ENCODE data around the gene SIGLEC10. TPM values are rescaled to one million over a fixed set of nuclear protein-coding genes. Genes with fewer than 3 reads are reported as not detected.
"Not testable (repeated sequence)": the region's sequence is repeated elsewhere in the genome, so short reads cannot be mapped to it uniquely, and the experiment has no call there.

Gene SIGLEC10
- total and polyA plus RNA-seq, 3 experiments from 2014 or later, result 1.1 to 2.9 (median 2.4) TPM

GRCh38 chr19:51447510-51447909, 30.1 kb upstream of the SIGLEC10 start:
- peaks cover 5 to 15% of the 10 kb centered on the region in 2 donors for H3K27me3 Mint-ChIP-seq
- H3K36me3 ChIP-seq (ENCODE audit: insufficient read depth, low read length); H3K27ac ChIP-seq (ENCODE audit: low read depth, low read length); CTCF ChIA-PET; H3K4me3 ChIP-seq (ENCODE audit: low read length); POLR2A ChIA-PET; H3K36me3 Mint-ChIP-seq; H3K27me3 ChIP-seq (ENCODE audit: insufficient read depth, low read length, poor library complexity, severe bottlenecking); H3K27ac Mint-ChIP-seq; H3K9me3 ChIP-seq (ENCODE audit: low read length); H3K4me3 Mint-ChIP-seq; DNase-seq: not testable (repeated sequence)
- peaks cover 0 to 14% (median 8%) of the 10 kb centered on the region in 5 donors for H3K9me3 Mint-ChIP-seq
- peaks cover 15% of the 10 kb centered on the region for H3K4me1 ChIP-seq (ENCODE audit: insufficient read depth, low read length)
- peaks cover 13 to 25% (median 18%) of the 10 kb centered on the region in 3 donors for H3K4me1 Mint-ChIP-seq

- H3K27me3 Mint-ChIP-seq, result peaks cover 8 to 10% of the 10 kb centered on the region in 2 donors
- peaks cover 21% of the 10 kb centered on the region for H3K4me1 ChIP-seq (ENCODE audit: insufficient read depth, low read length)
- H3K27me3 ChIP-seq (ENCODE audit: insufficient read depth, low read length, poor library complexity, severe bottlenecking), result peaks cover 3% of the 10 kb centered on the region
- H3K36me3 ChIP-seq (ENCODE audit: insufficient read depth, low read length), result no peaks in the 10 kb centered on the region
- H3K9me3 ChIP-seq (ENCODE audit: low read length), result no peaks in the 10 kb centered on the region
- POLR2A ChIA-PET, result interaction anchor here (0.9 kb wide), 1 partner anchor 69 kb away, joined by 5 read pairs; the partner anchor contains the start of gene NKG7
- H3K4me3 ChIP-seq (ENCODE audit: low read length), result peak overlapping the region; percentile 47
- DNase-seq, result peak; percentile 64 to 92 (median 83)
- no peaks in the 10 kb centered on the region for H3K9me3 Mint-ChIP-seq
- H3K27ac ChIP-seq (ENCODE audit: low read depth, low read length), result peak overlapping the region; percentile 77
- H3K4me3 Mint-ChIP-seq, result peak overlapping the region; percentile 65 to 90 (median 82)
- H3K36me3 Mint-ChIP-seq, result no peaks in the 10 kb centered on the region
- H3K4me1 Mint-ChIP-seq, result peaks cover 31 to 49% (median 32%) of the 10 kb centered on the region in 3 donors
- CTCF ChIA-PET, result interaction anchor here (1.0 to 7.4 kb wide), 8 partner anchors 20 to 72 kb away, joined by 3 to 48 read pairs (median 4); partner anchors contain the start of gene SIGLEC10
- H3K27ac Mint-ChIP-seq, result peak overlapping the region; percentile 80 to 98 (median 96)
These were observed 24.3 kb upstream of the SIGLEC10 start for GRCh38 chr19:51441410-51442390.

- H3K9me3 Mint-ChIP-seq, result no peaks in the 10 kb centered on the region
- DNase-seq, result peak in 4 of 5 donors; percentile 11 to 62 (median 22)
- ChIA-PET POLR2A (no interaction called here), CTCF (interaction anchor here (1.3 to 7.4 kb wide), 6 partner anchors 19 to 45 kb away, joined by 3 to 48 read pairs (median 6); partner anchors contain the start of gene SIGLEC10)
- H3K27ac Mint-ChIP-seq, result peak overlapping the region; percentile 80 to 98 (median 96)
- Histone ChIP-seq H3K27me3 (ENCODE audit: insufficient read depth, low read length, poor library complexity, severe bottlenecking) (peaks cover 3% of the 10 kb centered on the region), H3K27ac (ENCODE audit: low read depth, low read length) (peak overlapping the region; percentile 77), H3K9me3 (ENCODE audit: low read length) (no peaks in the 10 kb centered on the region), H3K4me3 (ENCODE audit: low read length) (peak overlapping the region; percentile 47), H3K36me3 (ENCODE audit: insufficient read depth, low read length) (no peaks in the 10 kb centered on the region), H3K4me1 (ENCODE audit: insufficient read depth, low read length) (peaks cover 21% of the 10 kb centered on the region)
- peak overlapping the region; percentile 65 to 90 (median 82) for H3K4me3 Mint-ChIP-seq
- peaks cover 29 to 49% (median 32%) of the 10 kb centered on the region in 3 donors for H3K4me1 Mint-ChIP-seq
- peaks cover 8 to 17% of the 10 kb centered on the region in 2 donors for H3K27me3 Mint-ChIP-seq
- no peaks in the 10 kb centered on the region for H3K36me3 Mint-ChIP-seq
These were observed 23.5 kb upstream of the SIGLEC10 start for GRCh38 chr19:51440846-51441409.

DNA sequence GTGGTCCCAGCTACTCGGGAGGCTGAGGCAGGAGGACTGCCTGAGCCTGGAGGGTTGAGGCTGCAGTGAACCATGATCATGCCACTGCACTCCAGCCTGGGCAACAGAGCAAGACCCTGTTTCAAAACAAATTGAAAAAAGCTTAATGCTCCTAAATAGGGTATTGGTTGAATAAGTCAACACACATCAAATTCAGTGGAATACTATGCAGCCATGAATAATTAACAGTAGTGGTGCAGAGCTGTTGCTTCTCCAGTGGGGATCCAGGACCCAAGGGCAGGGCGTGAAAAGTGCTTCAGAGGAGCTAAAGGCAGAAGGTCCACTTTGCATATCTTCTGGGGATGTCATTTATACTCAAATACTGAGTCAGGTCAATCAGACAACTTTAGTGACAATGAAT, 22.6 kb upstream of the SIGLEC10 start:
- H3K36me3 Mint-ChIP-seq, result no peaks in the 10 kb centered on the region
- POLR2A ChIA-PET, result no interaction called here

DNA sequence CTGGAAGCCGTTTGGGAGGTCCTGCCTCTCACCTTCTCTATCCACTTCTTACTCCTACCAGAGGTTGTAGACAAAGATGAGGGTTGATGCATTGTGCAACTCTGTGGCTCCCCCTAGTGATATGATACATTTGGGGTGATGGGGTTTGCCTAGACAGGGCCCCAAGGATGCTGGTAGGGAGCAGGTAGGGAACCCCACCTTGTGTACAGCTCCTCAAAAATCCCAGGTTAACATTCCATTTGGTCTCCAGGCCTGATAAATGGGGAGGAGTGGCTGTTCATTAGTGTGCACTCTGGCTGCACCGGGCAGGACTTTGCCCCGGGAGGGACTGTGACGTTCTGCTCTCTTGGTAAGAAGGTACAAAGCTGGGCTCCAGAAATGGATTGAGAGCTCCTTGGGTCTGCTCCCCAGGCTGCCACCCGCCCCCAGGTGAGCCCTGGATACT, 21.6 kb upstream of the SIGLEC10 start:
- ChIA-PET POLR2A (interaction anchor here (0.5 kb wide), 1 partner anchor 44 kb away, joined by 4 read pairs; no protein-coding TSS in a partner anchor), CTCF (interaction anchor here (0.8 to 7.4 kb wide), 8 partner anchors 17 to 101 kb away, joined by 3 to 48 read pairs (median 4); partner anchors contain the start of genes NKG7 and SIGLEC10)
- no peak overlapping the region for H3K4me3 ChIP-seq (ENCODE audit: low read length)
- Mint-ChIP-seq H3K27ac (peak overlapping the region in 4 of 8 donors; percentile 14 to 82 (median 46)), H3K4me3 (no peak overlapping the region), H3K36me3 (no peaks in the 10 kb centered on the region), H3K4me1 (peaks cover 29 to 49% (median 32%) of the 10 kb centered on the region in 3 donors), H3K9me3 (no peaks in the 10 kb centered on the region), H3K27me3 (peaks cover 5 to 24% of the 10 kb centered on the region in 2 donors)
- H3K36me3 ChIP-seq (ENCODE audit: insufficient read depth, low read length), result no peaks in the 10 kb centered on the region
- H3K4me1 ChIP-seq (ENCODE audit: insufficient read depth, low read length), result peaks cover 21% of the 10 kb centered on the region
- peak in 3 of 5 donors; percentile 15 to 33 (median 27) for DNase-seq
- H3K9me3 ChIP-seq (ENCODE audit: low read length), result no peaks in the 10 kb centered on the region
- peaks cover 3% of the 10 kb centered on the region for H3K27me3 ChIP-seq (ENCODE audit: insufficient read depth, low read length, poor library complexity, severe bottlenecking)
- H3K27ac ChIP-seq (ENCODE audit: low read depth, low read length), result no peak overlapping the region

More for the DNA sequence above, 22.6 kb upstream of the SIGLEC10 start:
- Mint-ChIP-seq H3K27me3 (peaks cover 8 to 23% of the 10 kb centered on the region in 2 donors), H3K9me3 (no peaks in the 10 kb centered on the region), H3K27ac (peak overlapping the region in 3 of 8 donors; percentile 23 to 93 (median 48)), H3K4me1 (peaks cover 29 to 49% (median 32%) of the 10 kb centered on the region in 3 donors), H3K4me3 (no peak overlapping the region)
- Histone ChIP-seq H3K4me1 (ENCODE audit: insufficient read depth, low read length) (peaks cover 21% of the 10 kb centered on the region), H3K4me3 (ENCODE audit: low read length) (no peak overlapping the region), H3K9me3 (ENCODE audit: low read length) (no peaks in the 10 kb centered on the region), H3K36me3 (ENCODE audit: insufficient read depth, low read length) (no peaks in the 10 kb centered on the region), H3K27me3 (ENCODE audit: insufficient read depth, low read length, poor library complexity, severe bottlenecking) (peaks cover 3% of the 10 kb centered on the region), H3K27ac (ENCODE audit: low read depth, low read length) (no peak overlapping the region)
- CTCF ChIA-PET, result interaction anchor here (0.5 to 7.4 kb wide), 6 partner anchors 18 to 946 kb away, joined by 3 to 48 read pairs (median 5); partner anchors contain the start of genes NKG7 and SIGLEC10
- no peak for DNase-seq

DNA sequence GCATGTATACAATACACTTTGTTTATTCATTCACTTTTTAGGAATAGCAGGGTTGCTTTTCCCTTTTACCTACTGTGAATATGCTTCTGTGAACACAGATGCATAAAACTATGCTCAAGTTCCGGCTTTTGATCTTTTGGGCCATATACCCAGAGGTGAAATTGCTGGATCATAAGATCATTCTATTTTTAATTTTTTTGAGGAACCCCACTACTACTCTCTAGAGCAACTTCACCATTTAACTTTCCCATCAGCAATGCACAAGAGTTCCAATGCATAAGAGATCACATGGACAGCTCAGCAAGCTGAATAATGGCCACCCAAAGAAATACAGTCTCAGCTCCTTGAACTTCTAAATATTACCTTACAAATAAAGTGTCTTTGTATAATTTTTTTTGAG, 17.0 kb upstream of the SIGLEC10 start:
- DNase-seq, result no peak
- Mint-ChIP-seq H3K36me3 (no peaks in the 10 kb centered on the region), H3K27me3 (peaks cover 5 to 24% of the 10 kb centered on the region in 2 donors), H3K27ac (no peak overlapping the region), H3K4me1 (peaks cover 0 to 12% (median 3%) of the 10 kb centered on the region in 3 donors), H3K9me3 (no peaks in the 10 kb centered on the region), H3K4me3 (no peak overlapping the region)
- no peaks in the 10 kb centered on the region for H3K9me3 ChIP-seq (ENCODE audit: low read length)
- no peaks in the 10 kb centered on the region for H3K36me3 ChIP-seq (ENCODE audit: insufficient read depth, low read length)
- H3K4me3 ChIP-seq (ENCODE audit: low read length), result no peak overlapping the region
- ChIA-PET POLR2A (no interaction called here), CTCF (interaction anchor here (2.5 to 3.7 kb wide), 2 partner anchors 12 to 39 kb away, joined by 6 to 12 read pairs; no protein-coding TSS in a partner anchor)
- no peaks in the 10 kb centered on the region for H3K4me1 ChIP-seq (ENCODE audit: insufficient read depth, low read length)
- no peak overlapping the region for H3K27ac ChIP-seq (ENCODE audit: low read depth, low read length)
- H3K27me3 ChIP-seq (ENCODE audit: insufficient read depth, low read length, poor library complexity, severe bottlenecking), result peaks cover 3% of the 10 kb centered on the region

DNA sequence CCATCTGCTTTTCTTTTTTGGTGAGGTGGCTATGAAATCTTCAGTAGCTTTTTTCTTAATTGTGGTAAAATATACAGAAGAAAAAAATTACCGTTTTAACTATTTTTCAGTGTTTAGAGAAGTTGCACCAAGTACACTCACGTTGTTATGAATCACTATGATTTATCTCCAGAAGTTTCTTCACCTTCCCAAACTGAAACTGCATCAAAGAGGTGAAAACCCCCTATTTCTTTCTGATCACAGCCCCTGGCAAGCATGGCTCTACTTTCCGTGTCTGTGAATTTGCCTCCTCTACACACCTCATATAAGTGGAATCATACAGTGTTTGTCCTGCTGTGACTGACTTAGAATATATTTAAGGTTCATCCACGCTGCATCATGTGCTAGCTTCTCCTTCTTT, 15.6 kb upstream of the SIGLEC10 start:
- no peaks in the 10 kb centered on the region for H3K36me3 Mint-ChIP-seq
- no peak overlapping the region for H3K27ac ChIP-seq (ENCODE audit: low read depth, low read length)
- H3K9me3 Mint-ChIP-seq, result no peaks in the 10 kb centered on the region
- POLR2A ChIA-PET, result no interaction called here
- peaks cover 5 to 22% of the 10 kb centered on the region in 2 donors for H3K27me3 Mint-ChIP-seq
- H3K4me3 Mint-ChIP-seq, result no peak overlapping the region
- no peaks in the 10 kb centered on the region for H3K36me3 ChIP-seq (ENCODE audit: insufficient read depth, low read length)
- H3K9me3 ChIP-seq (ENCODE audit: low read length), result no peaks in the 10 kb centered on the region
- no peak overlapping the region for H3K4me3 ChIP-seq (ENCODE audit: low read length)
- no peak for DNase-seq
- no peaks in the 10 kb centered on the region for H3K4me1 ChIP-seq (ENCODE audit: insufficient read depth, low read length)
- no peak overlapping the region for H3K27ac Mint-ChIP-seq
- peaks cover 0 to under 1% (median 0%) of the 10 kb centered on the region in 3 donors for H3K4me1 Mint-ChIP-seq
- peaks cover 3% of the 10 kb centered on the region for H3K27me3 ChIP-seq (ENCODE audit: insufficient read depth, low read length, poor library complexity, severe bottlenecking)
- CTCF ChIA-PET, result interaction anchor here (0.8 to 2.5 kb wide), 2 partner anchors 11 to 40 kb away, joined by 3 to 6 read pairs; no protein-coding TSS in a partner anchor

Data from CD8-positive, alpha-beta memory T cell (primary cell).